Neural cell (in vitro differentiated cells): ENCODE data around the gene NALCN.

ENCODE experiments used
- EP300 ChIP-seq: fragments of 450-650 bp; conservative IDR thresholded peaks from 2 replicates; pipeline ENCODE4 v1.6.1; 2014; ENCODE audit warnings: antibody characterized with exemption, mild to moderate bottlenecking, moderate library complexity; ENCODE audit not compliant: poor library complexity, severe bottlenecking
- EZH2 ChIP-seq: fragments of 200-600, 300-800 bp; shearing (Covaris generic), sonication (generic); IDR thresholded peaks from 2 replicates; pipeline ENCODE4 v1.6.1; 2014; ENCODE audit warnings: antibody characterized with exemption, low read length, borderline replicate concordance, mild to moderate bottlenecking; ENCODE audit not compliant: insufficient read depth, poor library complexity, severe bottlenecking
- MXI1 ChIP-seq: fragments of 450-650 bp; conservative IDR thresholded peaks from 2 replicates; pipeline ENCODE4 v1.6.1; 2014; ENCODE audit warnings: antibody characterized with exemption, mild to moderate bottlenecking; ENCODE audit not compliant: poor library complexity, severe bottlenecking
- POLR2AphosphoS5 ChIP-seq: IDR thresholded peaks from 2 replicates; pipeline ENCODE4 v1.6.1; 2012
- RAD21 ChIP-seq: fragments of 450-650 bp; conservative IDR thresholded peaks from 2 replicates; pipeline ENCODE4 v1.6.1; 2014; ENCODE audit warnings: antibody characterized with exemption, mild to moderate bottlenecking, moderate library complexity
- SMC3 ChIP-seq: fragments of 450-650 bp; conservative IDR thresholded peaks from 2 replicates; pipeline ENCODE4 v1.6.1; 2014; ENCODE audit warnings: antibody characterized with exemption, mild to moderate bottlenecking, moderate library complexity; ENCODE audit not compliant: poor library complexity
- TAF1 ChIP-seq: IDR thresholded peaks from 2 replicates; pipeline ENCODE4 v1.6.1; 2012; ENCODE audit warnings: low read depth
- TF ChIP-seq, protein P1 (sequence below): fragments of 450-650 bp; IDR thresholded peaks from 2 replicates; pipeline ENCODE4 v1.5.1; 2014; ENCODE audit warnings: antibody characterized with exemption, mild to moderate bottlenecking, moderate library complexity; ENCODE audit not compliant: poor library complexity, severe bottlenecking
- TF ChIP-seq, protein P2 (sequence below): IDR thresholded peaks from 2 replicates; pipeline ENCODE4 v1.6.1; 2012; ENCODE audit warnings: borderline replicate concordance

DNA sequence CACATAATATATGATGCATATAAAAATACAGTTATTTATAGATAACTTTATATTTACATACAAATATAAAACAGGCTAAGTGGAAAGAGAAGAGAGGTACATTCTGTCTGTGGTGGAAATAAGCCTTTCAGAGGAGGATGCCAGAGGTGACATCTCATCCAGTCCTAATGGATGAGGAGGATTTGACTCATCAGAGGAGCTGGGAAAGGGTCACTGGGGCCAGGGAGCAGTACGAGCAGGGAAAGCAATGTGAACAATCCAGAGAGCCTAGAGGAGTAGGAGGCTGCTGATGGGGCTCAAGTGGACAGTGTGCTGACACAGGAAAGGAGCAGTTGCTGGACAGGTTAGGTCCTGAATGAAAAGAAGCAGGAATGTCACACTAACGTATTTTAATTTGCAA is 18.6 kb downstream of the NALCN start:
- TF ChIP-seq EZH2 (no peak), EP300 (no peak), POLR2AphosphoS5 (no peak), MXI1 (no peak), TAF1 (no peak), SMC3 (no peak), RAD21 (no peak)
- TF ChIP-seq, protein P1, sequence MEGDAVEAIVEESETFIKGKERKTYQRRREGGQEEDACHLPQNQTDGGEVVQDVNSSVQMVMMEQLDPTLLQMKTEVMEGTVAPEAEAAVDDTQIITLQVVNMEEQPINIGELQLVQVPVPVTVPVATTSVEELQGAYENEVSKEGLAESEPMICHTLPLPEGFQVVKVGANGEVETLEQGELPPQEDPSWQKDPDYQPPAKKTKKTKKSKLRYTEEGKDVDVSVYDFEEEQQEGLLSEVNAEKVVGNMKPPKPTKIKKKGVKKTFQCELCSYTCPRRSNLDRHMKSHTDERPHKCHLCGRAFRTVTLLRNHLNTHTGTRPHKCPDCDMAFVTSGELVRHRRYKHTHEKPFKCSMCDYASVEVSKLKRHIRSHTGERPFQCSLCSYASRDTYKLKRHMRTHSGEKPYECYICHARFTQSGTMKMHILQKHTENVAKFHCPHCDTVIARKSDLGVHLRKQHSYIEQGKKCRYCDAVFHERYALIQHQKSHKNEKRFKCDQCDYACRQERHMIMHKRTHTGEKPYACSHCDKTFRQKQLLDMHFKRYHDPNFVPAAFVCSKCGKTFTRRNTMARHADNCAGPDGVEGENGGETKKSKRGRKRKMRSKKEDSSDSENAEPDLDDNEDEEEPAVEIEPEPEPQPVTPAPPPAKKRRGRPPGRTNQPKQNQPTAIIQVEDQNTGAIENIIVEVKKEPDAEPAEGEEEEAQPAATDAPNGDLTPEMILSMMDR, result no peak
- TF ChIP-seq, protein P2, sequence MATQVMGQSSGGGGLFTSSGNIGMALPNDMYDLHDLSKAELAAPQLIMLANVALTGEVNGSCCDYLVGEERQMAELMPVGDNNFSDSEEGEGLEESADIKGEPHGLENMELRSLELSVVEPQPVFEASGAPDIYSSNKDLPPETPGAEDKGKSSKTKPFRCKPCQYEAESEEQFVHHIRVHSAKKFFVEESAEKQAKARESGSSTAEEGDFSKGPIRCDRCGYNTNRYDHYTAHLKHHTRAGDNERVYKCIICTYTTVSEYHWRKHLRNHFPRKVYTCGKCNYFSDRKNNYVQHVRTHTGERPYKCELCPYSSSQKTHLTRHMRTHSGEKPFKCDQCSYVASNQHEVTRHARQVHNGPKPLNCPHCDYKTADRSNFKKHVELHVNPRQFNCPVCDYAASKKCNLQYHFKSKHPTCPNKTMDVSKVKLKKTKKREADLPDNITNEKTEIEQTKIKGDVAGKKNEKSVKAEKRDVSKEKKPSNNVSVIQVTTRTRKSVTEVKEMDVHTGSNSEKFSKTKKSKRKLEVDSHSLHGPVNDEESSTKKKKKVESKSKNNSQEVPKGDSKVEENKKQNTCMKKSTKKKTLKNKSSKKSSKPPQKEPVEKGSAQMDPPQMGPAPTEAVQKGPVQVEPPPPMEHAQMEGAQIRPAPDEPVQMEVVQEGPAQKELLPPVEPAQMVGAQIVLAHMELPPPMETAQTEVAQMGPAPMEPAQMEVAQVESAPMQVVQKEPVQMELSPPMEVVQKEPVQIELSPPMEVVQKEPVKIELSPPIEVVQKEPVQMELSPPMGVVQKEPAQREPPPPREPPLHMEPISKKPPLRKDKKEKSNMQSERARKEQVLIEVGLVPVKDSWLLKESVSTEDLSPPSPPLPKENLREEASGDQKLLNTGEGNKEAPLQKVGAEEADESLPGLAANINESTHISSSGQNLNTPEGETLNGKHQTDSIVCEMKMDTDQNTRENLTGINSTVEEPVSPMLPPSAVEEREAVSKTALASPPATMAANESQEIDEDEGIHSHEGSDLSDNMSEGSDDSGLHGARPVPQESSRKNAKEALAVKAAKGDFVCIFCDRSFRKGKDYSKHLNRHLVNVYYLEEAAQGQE, result no peak
